ENCODE results near the gene FAM13B. TPM values are rescaled to one million over a fixed set of nuclear protein-coding genes. Genes with fewer than 3 reads are reported as not detected.

Gene FAM13B
- total RNA-seq (2014; rRNA removed; shearing (Covaris generic)), result 11.3 and 14.4 TPM in 2 replicates

GRCh38 chr5:138032572-138033385, at the start of gene FAM13B:
TSS of gene FAM13B (minus strand) at chr5:138033079. CDS start at chr5:138019111, 13,968 bp downstream.

GRCh38 chr5:137888863-137889759, 143.8 kb downstream of the FAM13B start, which contains the start of gene PKD2L2:
TSS of gene PKD2L2 (plus strand) at chr5:137889457. CDS start at chr5:137889492, 35 bp downstream.

Small RNAs within 50 kb of the gene (small RNA-seq; reads per million reads assigned to genes)
- gene RNU6-1148P, result not detected

Other genes with a start within 250 kb of the FAM13B start
- gene MYOT, start 165.2 kb downstream of the FAM13B start, total RNA-seq (2014; rRNA removed; shearing (Covaris generic)), result not detected in 2 replicates
- gene PKD2L2, start 143.6 kb downstream of the FAM13B start, total RNA-seq (2014; rRNA removed; shearing (Covaris generic)), result not detected in 2 replicates
- not detected in 2 replicates for gene WNT8A, start 51.0 kb upstream of the FAM13B start, total RNA-seq (2014; rRNA removed; shearing (Covaris generic))
- not detected in 2 replicates for gene NME5, start 106.3 kb upstream of the FAM13B start, total RNA-seq (2014; rRNA removed; shearing (Covaris generic))
- 53.7 and 56.9 TPM in 2 replicates for gene BRD8, start 145.6 kb upstream of the FAM13B start, total RNA-seq (2014; rRNA removed; shearing (Covaris generic))
- gene KIF20A, start 146.0 kb upstream of the FAM13B start, total RNA-seq (2014; rRNA removed; shearing (Covaris generic)), result 60.6 and 61.7 TPM in 2 replicates
- 23.9 and 28.7 TPM in 2 replicates for gene CDC23, start 180.2 kb upstream of the FAM13B start, total RNA-seq (2014; rRNA removed; shearing (Covaris generic))
- gene GFRA3, start 241.5 kb upstream of the FAM13B start, total RNA-seq (2014; rRNA removed; shearing (Covaris generic)), result 0.08 TPM in 1 of 2 replicates, not detected in the other

Data from A375 (cell line).